Stimulated activated memory B cell treated with anti-CD40 and anti-IgM and Interleukin-4, amounts not matched to agents 10 μg/mL and 1 μg/mL and 100 μg/mL, for 72 hours (primary cell): ENCODE data around the gene FOXN3.
A peak's percentile ranks its signal among the peaks of the same experiment; 100 is the strongest.

Experiments used
- ATAC-seq: fragments of 150-1000 bp; cut with Tn5 transposase; 2 replicates; pipeline ENCODE4 v1.10.0; 2021
- H3K27ac Mint-ChIP-seq: one replicate; pipeline ENCODE4 v1.8.0; 2022; ENCODE audit warnings: mild to moderate bottlenecking, mixed read lengths
- H3K27me3 Mint-ChIP-seq: one replicate; pipeline ENCODE4 v1.8.0; 2022; ENCODE audit warnings: mixed read lengths
- H3K36me3 Mint-ChIP-seq: one replicate; pipeline ENCODE4 v1.8.0; 2022; ENCODE audit warnings: mixed read lengths
- H3K4me1 Mint-ChIP-seq: one replicate; pipeline ENCODE4 v1.8.0; 2022; ENCODE audit warnings: mixed read lengths
- H3K4me3 Mint-ChIP-seq: one replicate; pipeline ENCODE4 v1.8.0; 2022; ENCODE audit warnings: mild to moderate bottlenecking, moderate library complexity, mixed read lengths
- H3K9me3 Mint-ChIP-seq: one replicate; pipeline ENCODE4 v1.8.0; 2022; ENCODE audit warnings: mixed read lengths

Gene FOXN3

GRCh38 chr14:89405712-89406111, 11.3 kb downstream of the FOXN3 start:
- ATAC-seq = no peak
- H3K4me3 Mint-ChIP-seq = no peak overlapping the region
- H3K36me3 Mint-ChIP-seq = peaks cover 68% of the 10 kb centered on the region
- H3K27me3 Mint-ChIP-seq = no peaks in the 10 kb centered on the region
- H3K4me1 Mint-ChIP-seq = peaks cover 64% of the 10 kb centered on the region
- H3K9me3 Mint-ChIP-seq = no peaks in the 10 kb centered on the region
- no peak overlapping the region for H3K27ac Mint-ChIP-seq

DNA sequence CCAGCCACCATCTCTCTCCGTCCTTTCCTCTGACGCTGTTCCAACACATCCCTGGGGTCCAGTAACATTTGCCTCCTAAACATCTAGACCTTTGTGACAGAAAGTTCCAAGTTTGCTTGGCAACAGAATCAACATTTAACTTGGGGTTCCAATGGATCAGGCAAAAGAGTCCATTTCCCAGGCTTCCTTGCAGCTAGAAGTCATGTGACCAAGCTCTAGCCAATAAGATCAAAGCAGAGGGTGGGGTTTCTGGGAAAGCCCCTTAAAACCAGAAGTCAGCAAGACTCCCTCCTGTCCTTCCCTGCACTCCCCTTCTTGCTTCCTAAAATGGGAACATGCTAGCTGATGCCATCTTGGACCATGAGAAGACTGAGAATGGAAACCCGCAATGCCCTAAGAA, 14.7 kb downstream of the FOXN3 start:
- H3K9me3 Mint-ChIP-seq = no peaks in the 10 kb centered on the region
- no peaks in the 10 kb centered on the region for H3K27me3 Mint-ChIP-seq
- H3K36me3 Mint-ChIP-seq = peaks cover 59% of the 10 kb centered on the region
- no peak overlapping the region for H3K27ac Mint-ChIP-seq
- no peak for ATAC-seq
- H3K4me1 Mint-ChIP-seq = peaks cover 59% of the 10 kb centered on the region
- H3K4me3 Mint-ChIP-seq = no peak overlapping the region

GRCh38 chr14:89401761-89402160, 15.3 kb downstream of the FOXN3 start:
- Mint-ChIP-seq H3K36me3 (peaks cover 58% of the 10 kb centered on the region), H3K27ac (no peak overlapping the region), H3K4me3 (no peak overlapping the region), H3K9me3 (peaks cover 2% of the 10 kb centered on the region), H3K4me1 (peaks cover 53% of the 10 kb centered on the region), H3K27me3 (no peaks in the 10 kb centered on the region)
- ATAC-seq = no peak

DNA sequence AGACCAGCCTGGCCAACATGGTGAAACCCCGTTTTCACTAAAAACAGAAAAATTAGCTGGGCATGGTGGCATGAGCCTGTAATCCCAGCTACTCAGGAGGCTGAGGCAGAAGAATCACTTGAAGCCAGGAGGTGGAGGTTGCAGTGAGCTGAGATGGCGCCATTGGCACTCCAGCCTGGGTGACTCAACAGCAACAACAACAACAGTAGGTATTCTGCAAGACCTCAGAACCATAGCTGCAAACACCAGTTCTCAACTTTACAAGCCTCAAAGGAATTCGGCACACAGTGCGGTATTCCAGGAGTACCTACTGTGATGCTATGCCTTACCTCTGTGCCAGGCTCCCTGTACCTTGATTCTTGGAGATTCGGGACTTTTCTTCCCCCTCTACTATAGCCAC, 15.8 kb downstream of the FOXN3 start:
- H3K27ac Mint-ChIP-seq = no peak overlapping the region

GRCh38 chr14:89400529-89400928, 16.5 kb downstream of the FOXN3 start:
- Mint-ChIP-seq H3K9me3 (peaks cover 2% of the 10 kb centered on the region), H3K27ac (no peak overlapping the region), H3K36me3 (peaks cover 53% of the 10 kb centered on the region), H3K27me3 (no peaks in the 10 kb centered on the region), H3K4me3 (no peak overlapping the region), H3K4me1 (peaks cover 59% of the 10 kb centered on the region)
- no peak for ATAC-seq

More for the DNA sequence above, 15.8 kb downstream of the FOXN3 start:
- H3K9me3 Mint-ChIP-seq = peaks cover 2% of the 10 kb centered on the region
- H3K4me1 Mint-ChIP-seq = peaks cover 53% of the 10 kb centered on the region
- ATAC-seq = no peak
- no peak overlapping the region for H3K4me3 Mint-ChIP-seq
- no peaks in the 10 kb centered on the region for H3K27me3 Mint-ChIP-seq
- H3K36me3 Mint-ChIP-seq = peaks cover 56% of the 10 kb centered on the region

GRCh38 chr14:89399594-89400068, 17.4 kb downstream of the FOXN3 start:
- peaks cover 49% of the 10 kb centered on the region for H3K36me3 Mint-ChIP-seq
- H3K27ac Mint-ChIP-seq = no peak overlapping the region
- peaks cover 2% of the 10 kb centered on the region for H3K9me3 Mint-ChIP-seq
- no peak for ATAC-seq
- no peak overlapping the region for H3K4me3 Mint-ChIP-seq
- no peaks in the 10 kb centered on the region for H3K27me3 Mint-ChIP-seq
- H3K4me1 Mint-ChIP-seq = peaks cover 61% of the 10 kb centered on the region

DNA sequence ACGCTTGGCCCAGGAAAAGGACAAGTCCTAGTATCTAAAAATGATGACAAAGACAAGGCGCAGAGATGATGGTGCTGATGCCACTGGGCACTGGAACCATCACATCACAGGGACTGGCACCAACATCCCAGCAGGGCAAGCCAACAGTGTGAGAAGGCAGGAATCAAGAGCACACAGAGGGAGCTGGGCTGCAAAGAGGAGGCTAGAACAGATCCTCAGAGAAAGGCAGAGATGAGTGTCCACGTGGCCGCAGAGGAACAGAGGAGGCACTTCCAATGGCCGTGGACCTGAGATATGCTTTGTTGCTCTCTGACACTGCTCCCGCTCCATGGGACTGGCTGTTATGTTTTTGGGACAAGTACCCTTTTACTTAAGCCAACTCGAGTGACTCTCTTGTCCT, 17.9 kb downstream of the FOXN3 start:
- H3K4me3 Mint-ChIP-seq = no peak overlapping the region
- H3K36me3 Mint-ChIP-seq = peaks cover 53% of the 10 kb centered on the region
- H3K9me3 Mint-ChIP-seq = peaks cover 2% of the 10 kb centered on the region
- H3K4me1 Mint-ChIP-seq = peaks cover 66% of the 10 kb centered on the region
- no peak overlapping the region for H3K27ac Mint-ChIP-seq
- no peaks in the 10 kb centered on the region for H3K27me3 Mint-ChIP-seq
- no peak for ATAC-seq

DNA sequence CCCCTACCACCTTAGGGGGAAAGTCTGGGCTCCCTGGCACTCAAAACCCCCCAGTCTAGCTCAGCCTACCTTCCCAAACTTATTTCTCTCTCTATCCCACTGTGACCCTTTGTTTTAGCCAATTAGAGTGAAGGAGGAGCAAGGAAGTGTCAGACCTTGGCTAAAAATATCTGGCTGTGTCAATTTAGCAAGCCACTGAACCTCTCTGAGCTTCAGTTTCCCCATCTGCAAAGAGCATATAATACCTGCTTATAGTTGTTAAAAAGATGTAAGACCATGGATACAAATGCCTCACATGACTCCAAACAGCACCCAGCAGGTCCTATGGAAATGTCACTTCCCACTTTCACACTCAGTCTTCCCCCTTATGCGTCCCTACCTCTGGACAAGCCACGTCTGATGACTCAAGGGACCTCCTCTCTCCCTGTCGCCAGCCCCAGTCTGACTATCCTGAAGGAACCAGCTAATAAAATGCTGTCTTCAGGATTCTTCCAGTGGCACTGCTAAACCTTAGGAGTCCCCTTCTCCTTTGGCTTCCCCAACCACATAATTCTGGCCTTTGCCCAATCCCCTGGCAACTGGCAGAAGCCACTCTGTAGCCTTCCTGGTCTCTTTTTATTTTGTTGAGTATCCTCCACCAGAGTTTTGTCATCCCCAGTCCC, 19.3 kb downstream of the FOXN3 start:
- Mint-ChIP-seq H3K27me3 (no peaks in the 10 kb centered on the region), H3K36me3 (peaks cover 51% of the 10 kb centered on the region), H3K4me3 (no peak overlapping the region), H3K4me1 (peaks cover 68% of the 10 kb centered on the region), H3K27ac (peak overlapping the region; percentile 26), H3K9me3 (peaks cover 2% of the 10 kb centered on the region)
- ATAC-seq = no peak

- ATAC-seq = no peak
- H3K27me3 Mint-ChIP-seq = no peaks in the 10 kb centered on the region
- peaks cover 49% of the 10 kb centered on the region for H3K4me1 Mint-ChIP-seq
- H3K9me3 Mint-ChIP-seq = peaks cover 2% of the 10 kb centered on the region
- H3K36me3 Mint-ChIP-seq = peaks cover 37% of the 10 kb centered on the region
- peak overlapping the region; percentile 18 for H3K27ac Mint-ChIP-seq
- no peak overlapping the region for H3K4me3 Mint-ChIP-seq
Measured at GRCh38 chr14:89394972-89395371, 22.1 kb downstream of the FOXN3 start.

DNA sequence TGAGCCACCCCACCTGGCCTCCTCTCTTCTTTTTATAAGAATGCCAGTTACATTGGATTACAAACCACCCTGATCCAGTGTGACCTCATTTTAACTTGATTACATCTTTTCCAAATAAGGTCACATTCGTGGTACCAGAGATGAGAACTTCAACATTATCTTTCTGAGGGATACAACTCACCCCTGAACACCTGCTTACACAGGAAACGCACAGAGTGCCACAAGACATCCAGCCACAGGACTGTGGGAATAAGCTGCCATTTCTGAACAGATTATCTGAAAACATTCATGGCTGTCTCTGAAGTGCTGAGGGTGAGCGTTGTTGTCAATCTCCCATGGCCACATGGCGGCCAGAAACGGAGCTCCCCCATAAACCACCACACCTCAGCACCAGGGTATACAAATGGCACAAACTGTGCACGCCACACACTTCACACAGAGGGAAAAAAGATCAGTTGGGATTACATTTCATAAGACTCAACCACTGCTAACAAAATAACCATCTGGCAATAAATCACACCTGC, 23.7 kb downstream of the FOXN3 start:
- Mint-ChIP-seq H3K9me3 (peaks cover 2% of the 10 kb centered on the region), H3K4me3 (no peak overlapping the region), H3K27ac (peak overlapping the region; percentile 12), H3K4me1 (peaks cover 55% of the 10 kb centered on the region), H3K36me3 (peaks cover 39% of the 10 kb centered on the region), H3K27me3 (no peaks in the 10 kb centered on the region)
- ATAC-seq = no peak

DNA sequence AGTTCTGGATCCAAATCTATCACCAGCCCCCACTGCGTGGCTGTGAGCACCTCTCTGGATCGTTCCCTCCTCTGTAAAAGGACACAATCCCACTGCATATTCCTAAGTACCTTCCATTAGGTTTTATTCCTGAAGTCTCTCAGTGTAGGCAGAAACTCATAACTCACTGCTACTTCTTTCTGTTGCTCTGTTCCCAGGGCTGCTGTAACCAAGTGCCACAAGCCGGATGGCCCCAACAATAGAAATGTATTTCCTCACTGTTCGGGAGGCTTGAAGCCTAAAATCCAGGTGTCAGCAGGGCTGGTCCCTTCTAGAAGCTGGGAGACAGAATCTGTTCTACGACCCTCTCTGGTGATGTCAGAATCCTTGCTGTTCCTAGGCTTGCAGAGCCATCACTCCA, 24.9 kb downstream of the FOXN3 start:
- Mint-ChIP-seq H3K36me3 (peaks cover 38% of the 10 kb centered on the region), H3K27me3 (no peaks in the 10 kb centered on the region), H3K4me3 (no peak overlapping the region), H3K9me3 (peaks cover 2% of the 10 kb centered on the region), H3K27ac (no peak overlapping the region), H3K4me1 (peaks cover 56% of the 10 kb centered on the region)
- ATAC-seq = no peak

- Mint-ChIP-seq H3K27ac (no peak overlapping the region), H3K4me3 (no peak overlapping the region), H3K27me3 (no peaks in the 10 kb centered on the region), H3K9me3 (no peaks in the 10 kb centered on the region), H3K36me3 (peaks cover 38% of the 10 kb centered on the region), H3K4me1 (peaks cover 62% of the 10 kb centered on the region)
- ATAC-seq = no peak
Measured at GRCh38 chr14:89391556-89391955, 25.5 kb downstream of the FOXN3 start.

DNA sequence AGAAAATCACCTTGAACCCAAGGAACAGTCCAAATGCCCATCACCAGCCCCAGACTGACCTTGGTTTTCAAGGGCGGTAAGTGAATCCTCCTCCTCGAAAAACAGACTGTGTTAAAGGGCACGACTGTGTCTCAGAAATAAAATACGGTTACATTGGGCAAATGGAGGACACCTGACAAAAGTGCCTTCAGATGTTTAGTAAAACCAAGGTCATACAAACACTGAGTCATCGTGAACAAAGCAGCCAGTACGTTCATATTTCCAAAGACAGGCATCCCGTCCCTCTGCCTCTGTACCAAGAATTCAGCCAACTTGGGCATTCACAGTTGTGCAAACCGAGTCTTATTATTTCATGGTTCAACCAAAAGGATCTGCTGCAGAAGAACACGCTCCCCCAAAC, 25.9 kb downstream of the FOXN3 start:
- H3K27ac Mint-ChIP-seq = no peak overlapping the region
- H3K27me3 Mint-ChIP-seq = no peaks in the 10 kb centered on the region
- H3K9me3 Mint-ChIP-seq = no peaks in the 10 kb centered on the region
- no peak for ATAC-seq
- no peak overlapping the region for H3K4me3 Mint-ChIP-seq
- H3K36me3 Mint-ChIP-seq = peaks cover 38% of the 10 kb centered on the region
- peaks cover 63% of the 10 kb centered on the region for H3K4me1 Mint-ChIP-seq

- Mint-ChIP-seq H3K36me3 (peaks cover 31% of the 10 kb centered on the region), H3K27me3 (no peaks in the 10 kb centered on the region), H3K9me3 (no peaks in the 10 kb centered on the region), H3K4me1 (peaks cover 71% of the 10 kb centered on the region), H3K27ac (peak overlapping the region; percentile 94), H3K4me3 (no peak overlapping the region)
- ATAC-seq = no peak
Measured at GRCh38 chr14:89388853-89389252, 28.2 kb downstream of the FOXN3 start.

- H3K27ac Mint-ChIP-seq = peak overlapping the region; percentile 94
- no peaks in the 10 kb centered on the region for H3K9me3 Mint-ChIP-seq
- peaks cover 71% of the 10 kb centered on the region for H3K4me1 Mint-ChIP-seq
- no peak for ATAC-seq
- H3K4me3 Mint-ChIP-seq = no peak overlapping the region
- no peaks in the 10 kb centered on the region for H3K27me3 Mint-ChIP-seq
- peaks cover 25% of the 10 kb centered on the region for H3K36me3 Mint-ChIP-seq
Measured at GRCh38 chr14:89387922-89388685, 28.9 kb downstream of the FOXN3 start.
